WTC11 (cell line): ENCODE results near the gene MTHFD1L. TPM values are rescaled to one million over a fixed set of nuclear protein-coding genes. Genes with fewer than 3 reads are reported as not detected.

Experiments used
- ATAC-seq: fragments of 200-7000 bp; cut with Tn5 transposase; 2 replicates; pipeline ENCODE4 v1.10.0; 2021; ENCODE audit warnings: mild to moderate bottlenecking, moderate library complexity
- CTCF ChIA-PET: fragments of 300-600 bp; sonication (Branson Sonifier 250); formaldehyde crosslinking; loops from one replicate; lab custom pipeline; 2021; ENCODE audit warnings: antibody characterized with exemption; lab: Charles Lee
- POLR2A ChIA-PET: fragments of 350-600 bp; sonication (Branson Sonifier 250); formaldehyde crosslinking; loops from one replicate; lab custom pipeline; 2021; ENCODE audit warnings: antibody characterized with exemption; lab: Charles Lee
- DNase-seq: peaks from one replicate; pipeline ENCODE4 v3.0.0; 2021; ENCODE audit warnings: low spot score
- H3K27ac Mint-ChIP-seq: 2 replicates; pipeline ENCODE4 v1.8.0; 2021; ENCODE audit warnings: mixed read lengths
- H3K27me3 Mint-ChIP-seq: 2 replicates; pipeline ENCODE4 v1.8.0; 2021; ENCODE audit warnings: low read depth, mild to moderate bottlenecking, moderate library complexity, mixed read lengths
- H3K36me3 Mint-ChIP-seq: 2 replicates; pipeline ENCODE4 v1.8.0; 2021; ENCODE audit warnings: mixed read lengths
- H3K4me1 Mint-ChIP-seq: 2 replicates; pipeline ENCODE4 v1.8.0; 2022; ENCODE audit warnings: mixed read lengths
- H3K4me3 Mint-ChIP-seq: 2 replicates; pipeline ENCODE4 v1.8.0; 2021; ENCODE audit warnings: mild to moderate bottlenecking, moderate library complexity, mixed read lengths
- H3K9me3 Mint-ChIP-seq: 2 replicates; pipeline ENCODE4 v1.8.0; 2021; ENCODE audit warnings: mixed read lengths
- CBFB ChIP-seq: sonication (generic); formaldehyde crosslinking; IDR thresholded peaks from 2 replicates; pipeline ENCODE4 v1.8.1; 2022; ENCODE audit warnings: mild to moderate bottlenecking, low read depth, missing genetic modification reagents
- CREM ChIP-seq: sonication (generic); formaldehyde crosslinking; IDR thresholded peaks from 2 replicates; pipeline ENCODE4 v1.8.1; 2022; ENCODE audit warnings: mild to moderate bottlenecking, missing genetic modification reagents, moderate library complexity
- GRHL2 ChIP-seq: fragments of 250-450 bp; sonication (Bioruptor Pico); IDR thresholded peaks from 2 replicates; pipeline ENCODE4 v1.8.0; 2022; ENCODE audit warnings: mild to moderate bottlenecking, moderate library complexity; ENCODE audit not compliant: insufficient replicate concordance, severe bottlenecking
- HMGA2 ChIP-seq: fragments of 250-450 bp; sonication (Bioruptor Pico); IDR thresholded peaks from 2 replicates; pipeline ENCODE4 v1.4.0; 2021; ENCODE audit warnings: mild to moderate bottlenecking, moderate library complexity
- JAZF1 ChIP-seq: fragments of 250-450 bp; sonication (Bioruptor Pico); IDR thresholded peaks from 2 replicates; pipeline ENCODE4 v1.9.0; 2021; ENCODE audit warnings: moderate library complexity, mild to moderate bottlenecking, inconsistent platforms
- KAT7 ChIP-seq: sonication (generic); formaldehyde crosslinking; IDR thresholded peaks from 2 replicates; pipeline ENCODE4 v1.8.1; 2023; ENCODE audit warnings: missing genetic modification reagents, mild to moderate bottlenecking, borderline replicate concordance
- RELA ChIP-seq: sonication (generic); formaldehyde crosslinking; IDR thresholded peaks from 2 replicates; pipeline ENCODE4 v1.8.1; 2022; ENCODE audit warnings: missing genetic modification reagents, mild to moderate bottlenecking, borderline replicate concordance
- SMAD3 ChIP-seq: sonication (generic); formaldehyde crosslinking; IDR thresholded peaks from 2 replicates; pipeline ENCODE4 v1.8.0; 2022; ENCODE audit warnings: missing genetic modification reagents, mild to moderate bottlenecking, borderline replicate concordance
- SMAD4 ChIP-seq: sonication (generic); formaldehyde crosslinking; IDR thresholded peaks from 2 replicates; pipeline ENCODE4 v1.8.0; 2022; ENCODE audit warnings: mild to moderate bottlenecking, missing genetic modification reagents
- ZBTB21 ChIP-seq: sonication (generic); formaldehyde crosslinking; IDR thresholded peaks from 2 replicates; pipeline ENCODE4 v1.8.1; 2023; ENCODE audit warnings: mild to moderate bottlenecking, missing genetic modification reagents, borderline replicate concordance
- ZNF138 ChIP-seq: sonication (generic); formaldehyde crosslinking; conservative IDR thresholded peaks from 2 replicates; pipeline ENCODE4 v1.8.1; 2022; ENCODE audit warnings: mild to moderate bottlenecking, moderate library complexity, missing genetic modification reagents
- ZNF423 ChIP-seq: fragments of 250-450 bp; sonication (Bioruptor Pico); IDR thresholded peaks from 2 replicates; pipeline ENCODE4 v2.1.2; 2022; ENCODE audit warnings: mild to moderate bottlenecking, moderate library complexity
- total RNA-seq: library from RNA; stranded (reverse); gene quantifications from 3 replicates; pipeline ENCODE4 v1.2.3, GENCODE V29; 2021
- TF ChIP-seq, protein P1 (sequence below): sonication (generic); formaldehyde crosslinking; IDR thresholded peaks from 2 replicates; pipeline ENCODE4 v1.8.0; 2022; ENCODE audit warnings: mild to moderate bottlenecking, missing genetic modification reagents
- TF ChIP-seq, protein P2 (sequence below): sonication (generic); formaldehyde crosslinking; IDR thresholded peaks from 2 replicates; pipeline ENCODE4 v1.8.0; 2022; ENCODE audit warnings: mild to moderate bottlenecking, missing genetic modification reagents
- TF ChIP-seq, protein P3 (sequence below): sonication (generic); formaldehyde crosslinking; IDR thresholded peaks from 2 replicates; pipeline ENCODE4 v1.8.1; 2023; ENCODE audit warnings: mild to moderate bottlenecking, missing genetic modification reagents
- TF ChIP-seq, protein P4 (sequence below): sonication (generic); formaldehyde crosslinking; IDR thresholded peaks from 2 replicates; pipeline ENCODE4 v1.8.0; 2022; ENCODE audit warnings: mild to moderate bottlenecking, missing genetic modification reagents
- TF ChIP-seq, protein P5 (sequence below): sonication (generic); formaldehyde crosslinking; conservative IDR thresholded peaks from 2 replicates; pipeline ENCODE4 v1.8.1; 2022; ENCODE audit warnings: mild to moderate bottlenecking, missing genetic modification reagents
- TF ChIP-seq, protein P6 (sequence below): sonication (generic); formaldehyde crosslinking; IDR thresholded peaks from 2 replicates; pipeline ENCODE4 v1.8.1; 2023; ENCODE audit warnings: mild to moderate bottlenecking, moderate library complexity, missing genetic modification reagents
- TF ChIP-seq, protein P7 (sequence below): fragments of 250-450 bp; sonication (Bioruptor Pico); conservative IDR thresholded peaks from 2 replicates; pipeline ENCODE4 v1.9.0; 2021; ENCODE audit warnings: mild to moderate bottlenecking
- TF ChIP-seq, protein P8 (sequence below): fragments of 250-450 bp; sonication (Bioruptor Pico); IDR thresholded peaks from 2 replicates; pipeline ENCODE4 v1.9.0; 2021; ENCODE audit warnings: moderate library complexity, mild to moderate bottlenecking, inconsistent platforms, borderline replicate concordance

Gene MTHFD1L
- total RNA-seq, 1 experiment from 2014 or later, result 104 TPM

DNA sequence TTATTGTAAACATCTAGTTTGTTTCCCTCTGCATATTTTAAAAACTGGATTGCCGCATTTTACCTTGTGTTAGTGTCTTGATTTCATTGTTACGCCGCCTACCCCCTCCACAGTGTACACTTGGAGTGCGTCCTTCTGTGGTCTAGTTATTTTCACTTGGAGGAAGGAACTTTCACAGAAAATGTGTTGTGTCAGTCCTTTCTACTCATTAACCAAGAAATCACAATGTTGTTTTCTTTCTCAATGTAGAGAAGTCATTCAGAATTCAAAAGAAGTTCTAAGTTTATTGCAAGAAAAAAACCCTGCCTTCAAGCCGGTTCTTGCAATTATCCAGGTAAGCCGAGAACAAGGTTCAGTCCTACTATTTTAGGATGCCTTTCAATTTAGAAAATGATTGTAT lies 10.3 kb downstream of the MTHFD1L start (continued):
- TF ChIP-seq, protein P1, sequence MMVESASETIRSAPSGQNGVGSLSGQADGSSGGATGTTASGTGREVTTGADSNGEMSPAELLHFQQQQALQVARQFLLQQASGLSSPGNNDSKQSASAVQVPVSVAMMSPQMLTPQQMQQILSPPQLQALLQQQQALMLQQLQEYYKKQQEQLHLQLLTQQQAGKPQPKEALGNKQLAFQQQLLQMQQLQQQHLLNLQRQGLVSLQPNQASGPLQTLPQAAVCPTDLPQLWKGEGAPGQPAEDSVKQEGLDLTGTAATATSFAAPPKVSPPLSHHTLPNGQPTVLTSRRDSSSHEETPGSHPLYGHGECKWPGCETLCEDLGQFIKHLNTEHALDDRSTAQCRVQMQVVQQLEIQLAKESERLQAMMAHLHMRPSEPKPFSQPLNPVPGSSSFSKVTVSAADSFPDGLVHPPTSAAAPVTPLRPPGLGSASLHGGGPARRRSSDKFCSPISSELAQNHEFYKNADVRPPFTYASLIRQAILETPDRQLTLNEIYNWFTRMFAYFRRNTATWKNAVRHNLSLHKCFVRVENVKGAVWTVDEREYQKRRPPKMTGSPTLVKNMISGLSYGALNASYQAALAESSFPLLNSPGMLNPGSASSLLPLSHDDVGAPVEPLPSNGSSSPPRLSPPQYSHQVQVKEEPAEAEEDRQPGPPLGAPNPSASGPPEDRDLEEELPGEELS (CRISPR knock-in tag), result no peak
- TF ChIP-seq, protein P2, sequence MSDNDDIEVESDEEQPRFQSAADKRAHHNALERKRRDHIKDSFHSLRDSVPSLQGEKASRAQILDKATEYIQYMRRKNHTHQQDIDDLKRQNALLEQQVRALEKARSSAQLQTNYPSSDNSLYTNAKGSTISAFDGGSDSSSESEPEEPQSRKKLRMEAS (CRISPR knock-in tag), result no peak
- no peak for TF ChIP-seq SMAD4

DNA sequence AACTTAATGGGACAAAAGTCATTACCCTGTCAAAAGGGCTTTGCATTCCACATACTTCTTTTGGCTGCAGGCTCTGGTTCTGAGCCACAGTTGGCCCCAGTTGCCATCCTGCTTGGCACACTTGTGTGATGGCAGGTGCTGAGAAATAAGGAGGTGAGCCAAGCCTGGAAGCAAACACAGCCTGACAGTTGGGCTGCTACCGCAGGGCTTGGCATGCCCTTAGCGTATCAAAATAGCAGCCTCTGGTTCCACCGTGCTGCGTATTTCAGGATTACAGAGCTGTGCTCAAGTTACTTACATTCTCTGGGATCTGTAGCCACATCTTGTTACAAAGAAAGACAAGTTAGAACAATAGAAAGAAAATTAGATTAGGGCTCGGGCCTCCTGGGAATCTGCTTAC lies 11.1 kb downstream of the MTHFD1L start:
- H3K36me3 Mint-ChIP-seq, result peaks cover 22% of the 10 kb centered on the region
- TF ChIP-seq SMAD3 (CRISPR knock-in tag) (no peak), ZBTB21 (CRISPR knock-in tag) (no peak), CBFB (CRISPR knock-in tag) (no peak), RELA (CRISPR knock-in tag) (no peak), GRHL2 (no peak), JAZF1 (CRISPR knock-in tag) (no peak)
- TF ChIP-seq, protein P3, sequence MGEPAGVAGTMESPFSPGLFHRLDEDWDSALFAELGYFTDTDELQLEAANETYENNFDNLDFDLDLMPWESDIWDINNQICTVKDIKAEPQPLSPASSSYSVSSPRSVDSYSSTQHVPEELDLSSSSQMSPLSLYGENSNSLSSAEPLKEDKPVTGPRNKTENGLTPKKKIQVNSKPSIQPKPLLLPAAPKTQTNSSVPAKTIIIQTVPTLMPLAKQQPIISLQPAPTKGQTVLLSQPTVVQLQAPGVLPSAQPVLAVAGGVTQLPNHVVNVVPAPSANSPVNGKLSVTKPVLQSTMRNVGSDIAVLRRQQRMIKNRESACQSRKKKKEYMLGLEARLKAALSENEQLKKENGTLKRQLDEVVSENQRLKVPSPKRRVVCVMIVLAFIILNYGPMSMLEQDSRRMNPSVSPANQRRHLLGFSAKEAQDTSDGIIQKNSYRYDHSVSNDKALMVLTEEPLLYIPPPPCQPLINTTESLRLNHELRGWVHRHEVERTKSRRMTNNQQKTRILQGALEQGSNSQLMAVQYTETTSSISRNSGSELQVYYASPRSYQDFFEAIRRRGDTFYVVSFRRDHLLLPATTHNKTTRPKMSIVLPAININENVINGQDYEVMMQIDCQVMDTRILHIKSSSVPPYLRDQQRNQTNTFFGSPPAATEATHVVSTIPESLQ, result no peak
- TF ChIP-seq, protein P4, sequence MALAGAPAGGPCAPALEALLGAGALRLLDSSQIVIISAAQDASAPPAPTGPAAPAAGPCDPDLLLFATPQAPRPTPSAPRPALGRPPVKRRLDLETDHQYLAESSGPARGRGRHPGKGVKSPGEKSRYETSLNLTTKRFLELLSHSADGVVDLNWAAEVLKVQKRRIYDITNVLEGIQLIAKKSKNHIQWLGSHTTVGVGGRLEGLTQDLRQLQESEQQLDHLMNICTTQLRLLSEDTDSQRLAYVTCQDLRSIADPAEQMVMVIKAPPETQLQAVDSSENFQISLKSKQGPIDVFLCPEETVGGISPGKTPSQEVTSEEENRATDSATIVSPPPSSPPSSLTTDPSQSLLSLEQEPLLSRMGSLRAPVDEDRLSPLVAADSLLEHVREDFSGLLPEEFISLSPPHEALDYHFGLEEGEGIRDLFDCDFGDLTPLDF (CRISPR knock-in tag), result no peak
- TF ChIP-seq, protein P5, sequence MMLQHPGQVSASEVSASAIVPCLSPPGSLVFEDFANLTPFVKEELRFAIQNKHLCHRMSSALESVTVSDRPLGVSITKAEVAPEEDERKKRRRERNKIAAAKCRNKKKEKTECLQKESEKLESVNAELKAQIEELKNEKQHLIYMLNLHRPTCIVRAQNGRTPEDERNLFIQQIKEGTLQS (CRISPR knock-in tag), result no peak
- TF ChIP-seq, protein P6, sequence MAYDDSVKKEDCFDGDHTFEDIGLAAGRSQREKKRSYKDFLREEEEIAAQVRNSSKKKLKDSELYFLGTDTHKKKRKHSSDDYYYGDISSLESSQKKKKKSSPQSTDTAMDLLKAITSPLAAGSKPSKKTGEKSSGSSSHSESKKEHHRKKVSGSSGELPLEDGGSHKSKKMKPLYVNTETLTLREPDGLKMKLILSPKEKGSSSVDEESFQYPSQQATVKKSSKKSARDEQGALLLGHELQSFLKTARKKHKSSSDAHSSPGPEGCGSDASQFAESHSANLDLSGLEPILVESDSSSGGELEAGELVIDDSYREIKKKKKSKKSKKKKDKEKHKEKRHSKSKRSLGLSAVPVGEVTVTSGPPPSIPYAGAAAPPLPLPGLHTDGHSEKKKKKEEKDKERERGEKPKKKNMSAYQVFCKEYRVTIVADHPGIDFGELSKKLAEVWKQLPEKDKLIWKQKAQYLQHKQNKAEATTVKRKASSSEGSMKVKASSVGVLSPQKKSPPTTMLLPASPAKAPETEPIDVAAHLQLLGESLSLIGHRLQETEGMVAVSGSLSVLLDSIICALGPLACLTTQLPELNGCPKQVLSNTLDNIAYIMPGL, result no peak
- TF ChIP-seq, all 79 proteins: peak for 0
- Mint-ChIP-seq H3K4me3 (no peak overlapping the region), H3K4me1 (peaks cover 63% of the 10 kb centered on the region), H3K9me3 (no peaks in the 10 kb centered on the region), H3K27me3 (no peaks in the 10 kb centered on the region), H3K27ac (peak overlapping the region; percentile 65; the same call in 1 of the 2 replicates)
- CTCF ChIA-PET, result interaction anchor here (2.3 kb wide), 1 partner anchor 16 kb away, joined by 14 read pairs; no protein-coding TSS in a partner anchor
- no peak for DNase-seq
- POLR2A ChIA-PET, result no interaction called here
- ATAC-seq, result no peak

DNA sequence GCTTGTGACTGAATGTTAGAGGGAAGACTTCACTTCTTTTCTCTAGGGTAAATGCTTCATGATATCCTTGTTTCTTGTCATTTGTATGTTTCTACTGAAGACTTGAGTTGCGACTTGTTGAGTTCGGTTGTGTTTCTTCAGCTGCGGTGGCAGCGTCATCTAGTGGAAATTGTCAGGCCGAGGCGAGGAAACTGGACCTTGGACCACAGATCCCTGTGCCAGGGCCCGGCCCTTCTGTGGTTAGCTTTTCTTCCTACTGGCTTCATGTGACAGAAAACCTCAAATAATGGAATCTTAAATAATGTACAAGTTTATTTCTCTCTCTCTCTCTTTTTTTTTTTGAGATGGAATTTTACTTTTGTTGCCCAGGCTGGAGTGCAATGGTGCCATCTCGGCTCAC lies 12.4 kb downstream of the MTHFD1L start:
- Mint-ChIP-seq H3K27ac (peak overlapping the region; percentile 91), H3K36me3 (peaks cover 20% of the 10 kb centered on the region), H3K4me3 (no peak overlapping the region; the same call in 1 of the 2 replicates), H3K9me3 (no peaks in the 10 kb centered on the region), H3K4me1 (peaks cover 58% of the 10 kb centered on the region), H3K27me3 (no peaks in the 10 kb centered on the region)
- DNase-seq, result no peak
- POLR2A ChIA-PET, result interaction anchor here (1.0 kb wide), 1 partner anchor 11 kb away, joined by 3 read pairs; no protein-coding TSS in a partner anchor
- no peak for ATAC-seq
- CTCF ChIA-PET, result interaction anchor here (1.2 to 2.6 kb wide), 4 partner anchors 8 to 61 kb away, joined by 3 to 19 read pairs (median 13); partner anchors contain the start of gene MTHFD1L
- TF ChIP-seq ZNF423 (CRISPR knock-in tag) (no peak), ZNF138 (CRISPR knock-in tag) (no peak), KAT7 (no peak), CREM (CRISPR knock-in tag) (no peak), JAZF1 (CRISPR knock-in tag) (no peak), HMGA2 (CRISPR knock-in tag) (no peak)
- TF ChIP-seq, protein P7, sequence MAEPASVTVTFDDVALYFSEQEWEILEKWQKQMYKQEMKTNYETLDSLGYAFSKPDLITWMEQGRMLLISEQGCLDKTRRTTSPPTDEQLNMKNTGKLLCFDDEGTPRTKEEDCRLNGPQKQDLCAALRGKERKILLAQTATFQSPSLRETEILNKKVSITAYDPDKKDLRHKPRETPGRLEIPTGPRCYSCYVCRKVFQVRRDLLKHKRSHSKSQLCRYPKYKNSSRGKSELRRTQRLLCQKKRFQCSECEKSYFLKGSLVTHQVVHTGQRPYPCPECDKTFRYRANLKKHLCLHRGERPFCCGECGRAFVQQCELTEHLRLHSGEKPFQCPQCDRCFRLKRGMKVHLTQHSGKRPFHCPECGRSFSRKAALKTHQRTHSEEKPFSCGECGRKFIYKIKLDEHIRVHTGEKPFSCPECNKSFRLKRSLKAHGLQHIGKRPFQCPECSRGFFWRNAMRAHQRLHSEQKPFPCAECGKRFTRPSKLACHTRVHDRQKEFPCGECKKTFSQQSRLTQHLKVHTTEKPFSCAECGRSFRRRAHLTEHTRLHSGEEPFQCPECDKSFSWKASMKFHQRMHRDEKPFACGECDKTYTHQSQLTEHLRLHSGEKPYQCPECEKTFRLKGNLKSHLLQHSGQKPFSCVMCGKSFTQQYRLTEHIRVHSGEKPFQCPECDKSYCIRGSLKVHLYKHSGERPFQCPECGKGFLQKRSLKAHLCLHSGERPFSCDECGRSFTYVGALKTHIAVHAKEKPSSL (CRISPR knock-in tag), result no peak
- TF ChIP-seq, protein P8, sequence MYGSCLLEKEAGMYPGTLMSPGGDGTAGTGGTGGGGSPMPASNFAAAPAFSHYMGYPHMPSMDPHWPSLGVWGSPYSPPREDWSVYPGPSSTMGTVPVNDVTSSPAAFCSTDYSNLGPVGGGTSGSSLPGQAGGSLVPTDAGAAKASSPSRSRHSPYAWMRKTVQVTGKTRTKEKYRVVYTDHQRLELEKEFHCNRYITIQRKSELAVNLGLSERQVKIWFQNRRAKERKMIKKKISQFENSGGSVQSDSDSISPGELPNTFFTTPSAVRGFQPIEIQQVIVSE (CRISPR knock-in tag), result no peak
